ENCODE data around the gene GLG1.

Gene GLG1

DNA sequence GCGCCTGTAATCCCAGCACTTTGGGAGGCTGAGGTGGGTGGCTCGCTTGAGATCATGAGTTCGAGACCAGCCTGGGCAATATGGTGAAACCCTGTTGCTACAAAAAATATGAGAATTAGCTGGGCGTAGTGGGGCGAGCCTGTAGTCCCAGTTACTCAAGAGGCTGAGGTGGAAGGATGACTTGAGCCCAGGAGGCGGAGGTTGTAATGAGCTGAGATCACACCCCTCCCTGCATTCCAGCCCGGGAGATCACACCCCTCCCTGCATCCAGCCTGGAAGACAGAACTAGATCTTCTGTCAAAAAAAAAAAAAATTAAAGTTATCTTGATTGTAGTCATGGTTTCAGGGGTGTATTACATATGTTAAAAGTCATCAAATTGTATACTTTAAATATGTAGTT, 26.8 kb upstream of the GLG1 start:
- TF ChIP-seq SIN3A (IDR thresholded peaks at IDR 0.05; ENCODE audit: borderline replicate concordance, insufficient read depth, low read length) = no peak
- TF ChIP-seq POLR2AphosphoS5 (IDR thresholded peaks at IDR 0.05; ENCODE audit: low read depth, low read length) = no peak
- TF ChIP-seq TAF1 (IDR thresholded peaks at IDR 0.05; ENCODE audit: borderline replicate concordance, insufficient read depth, low read length) = no peak
- TF ChIP-seq FOXP2 (optimal IDR thresholded peaks at IDR 0.05; ENCODE audit: borderline replicate concordance, extremely low read depth, extremely low read length, insufficient read depth) = no peak
- TF ChIP-seq, protein P1, sequence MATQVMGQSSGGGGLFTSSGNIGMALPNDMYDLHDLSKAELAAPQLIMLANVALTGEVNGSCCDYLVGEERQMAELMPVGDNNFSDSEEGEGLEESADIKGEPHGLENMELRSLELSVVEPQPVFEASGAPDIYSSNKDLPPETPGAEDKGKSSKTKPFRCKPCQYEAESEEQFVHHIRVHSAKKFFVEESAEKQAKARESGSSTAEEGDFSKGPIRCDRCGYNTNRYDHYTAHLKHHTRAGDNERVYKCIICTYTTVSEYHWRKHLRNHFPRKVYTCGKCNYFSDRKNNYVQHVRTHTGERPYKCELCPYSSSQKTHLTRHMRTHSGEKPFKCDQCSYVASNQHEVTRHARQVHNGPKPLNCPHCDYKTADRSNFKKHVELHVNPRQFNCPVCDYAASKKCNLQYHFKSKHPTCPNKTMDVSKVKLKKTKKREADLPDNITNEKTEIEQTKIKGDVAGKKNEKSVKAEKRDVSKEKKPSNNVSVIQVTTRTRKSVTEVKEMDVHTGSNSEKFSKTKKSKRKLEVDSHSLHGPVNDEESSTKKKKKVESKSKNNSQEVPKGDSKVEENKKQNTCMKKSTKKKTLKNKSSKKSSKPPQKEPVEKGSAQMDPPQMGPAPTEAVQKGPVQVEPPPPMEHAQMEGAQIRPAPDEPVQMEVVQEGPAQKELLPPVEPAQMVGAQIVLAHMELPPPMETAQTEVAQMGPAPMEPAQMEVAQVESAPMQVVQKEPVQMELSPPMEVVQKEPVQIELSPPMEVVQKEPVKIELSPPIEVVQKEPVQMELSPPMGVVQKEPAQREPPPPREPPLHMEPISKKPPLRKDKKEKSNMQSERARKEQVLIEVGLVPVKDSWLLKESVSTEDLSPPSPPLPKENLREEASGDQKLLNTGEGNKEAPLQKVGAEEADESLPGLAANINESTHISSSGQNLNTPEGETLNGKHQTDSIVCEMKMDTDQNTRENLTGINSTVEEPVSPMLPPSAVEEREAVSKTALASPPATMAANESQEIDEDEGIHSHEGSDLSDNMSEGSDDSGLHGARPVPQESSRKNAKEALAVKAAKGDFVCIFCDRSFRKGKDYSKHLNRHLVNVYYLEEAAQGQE (IDR thresholded peaks at IDR 0.05; ENCODE audit: insufficient read depth in 1 of 2, low read depth in 2 of 2, low read length in 2 of 2) = no peak

DNA sequence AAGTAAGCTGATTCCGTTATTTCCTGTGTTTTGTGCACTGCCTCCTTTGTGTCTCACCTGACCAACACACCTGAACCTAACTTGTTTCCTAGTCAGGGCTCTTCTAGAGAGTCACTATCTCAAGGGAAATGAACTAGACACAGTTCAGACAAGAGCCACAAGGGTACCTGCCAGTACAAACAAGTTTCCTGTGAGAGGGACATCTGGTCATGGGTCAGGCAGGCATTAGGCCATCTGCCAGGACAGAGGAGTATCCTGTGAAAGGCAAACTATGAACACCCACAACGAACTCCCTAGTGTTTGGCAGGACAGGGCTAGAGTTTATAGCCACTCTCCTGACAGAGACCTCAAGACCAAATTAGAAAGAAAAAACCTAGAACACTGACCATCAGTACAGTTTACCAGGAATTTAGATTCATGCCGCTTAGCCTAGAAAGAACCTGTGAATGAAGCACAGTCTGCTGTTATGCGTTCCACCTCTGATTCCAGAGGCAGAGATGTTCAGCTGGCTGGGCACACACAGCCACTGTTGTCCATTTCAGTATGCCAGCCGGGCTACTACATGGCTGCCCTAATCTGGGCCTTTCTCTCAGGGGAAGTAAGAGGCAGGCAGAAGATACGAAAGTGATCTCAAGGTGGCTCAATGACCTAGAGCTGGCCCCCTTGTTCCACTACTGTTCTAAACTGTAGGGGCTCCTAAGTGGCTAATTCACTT, 20.7 kb upstream of the GLG1 start:
- TF ChIP-seq, protein P1 (IDR thresholded peaks at IDR 0.05; ENCODE audit: insufficient read depth in 1 of 2, low read depth in 2 of 2, low read length in 2 of 2) = no peak
- TF ChIP-seq TAF1 (IDR thresholded peaks at IDR 0.05; ENCODE audit: borderline replicate concordance, insufficient read depth, low read length) = no peak
- TF ChIP-seq POLR2AphosphoS5 (IDR thresholded peaks at IDR 0.05; ENCODE audit: low read depth, low read length) = no peak
- no peak for TF ChIP-seq FOXP2 (optimal IDR thresholded peaks at IDR 0.05; ENCODE audit: borderline replicate concordance, extremely low read depth, extremely low read length, insufficient read depth)
- no peak for TF ChIP-seq SIN3A (IDR thresholded peaks at IDR 0.05; ENCODE audit: borderline replicate concordance, insufficient read depth, low read length)

DNA sequence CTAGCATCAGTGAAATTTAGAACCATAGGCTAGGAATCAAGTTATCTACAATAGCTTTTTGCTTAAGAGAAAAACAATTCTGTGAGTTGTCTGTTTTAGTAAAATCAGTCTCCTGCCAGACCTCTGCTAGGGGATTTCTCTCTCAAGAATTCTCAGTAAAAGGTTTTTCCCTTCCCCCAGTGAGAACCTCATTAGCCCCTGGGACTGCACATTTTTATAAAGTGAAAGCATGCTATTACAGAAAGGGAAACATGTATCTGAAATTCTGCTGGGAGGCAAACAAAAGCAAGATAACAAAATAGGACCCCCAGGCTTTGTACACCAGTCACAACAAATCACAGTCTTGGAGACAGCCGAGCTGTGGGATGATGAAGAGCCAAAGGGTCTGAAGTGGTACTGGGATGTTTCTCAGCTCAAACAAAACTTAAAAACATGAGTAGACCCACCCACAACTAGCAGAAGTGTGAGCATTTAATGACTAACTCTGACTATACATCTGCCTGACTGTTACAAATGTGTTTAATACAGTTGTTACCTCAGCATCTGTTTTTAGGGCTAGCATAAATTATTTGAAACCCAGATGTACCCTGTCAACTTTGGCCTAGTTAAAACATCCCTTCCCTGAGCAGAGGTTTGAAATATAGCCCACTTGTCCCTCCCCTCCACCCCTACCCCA, 20.0 kb upstream of the GLG1 start:
- no peak for TF ChIP-seq POLR2AphosphoS5 (IDR thresholded peaks at IDR 0.05; ENCODE audit: low read depth, low read length)
- TF ChIP-seq TAF1 (IDR thresholded peaks at IDR 0.05; ENCODE audit: borderline replicate concordance, insufficient read depth, low read length) = no peak
- TF ChIP-seq SIN3A (IDR thresholded peaks at IDR 0.05; ENCODE audit: borderline replicate concordance, insufficient read depth, low read length) = no peak
- TF ChIP-seq, protein P1 (IDR thresholded peaks at IDR 0.05; ENCODE audit: insufficient read depth in 1 of 2, low read depth in 2 of 2, low read length in 2 of 2) = no peak
- TF ChIP-seq FOXP2 (optimal IDR thresholded peaks at IDR 0.05; ENCODE audit: borderline replicate concordance, extremely low read depth, extremely low read length, insufficient read depth) = no peak

DNA sequence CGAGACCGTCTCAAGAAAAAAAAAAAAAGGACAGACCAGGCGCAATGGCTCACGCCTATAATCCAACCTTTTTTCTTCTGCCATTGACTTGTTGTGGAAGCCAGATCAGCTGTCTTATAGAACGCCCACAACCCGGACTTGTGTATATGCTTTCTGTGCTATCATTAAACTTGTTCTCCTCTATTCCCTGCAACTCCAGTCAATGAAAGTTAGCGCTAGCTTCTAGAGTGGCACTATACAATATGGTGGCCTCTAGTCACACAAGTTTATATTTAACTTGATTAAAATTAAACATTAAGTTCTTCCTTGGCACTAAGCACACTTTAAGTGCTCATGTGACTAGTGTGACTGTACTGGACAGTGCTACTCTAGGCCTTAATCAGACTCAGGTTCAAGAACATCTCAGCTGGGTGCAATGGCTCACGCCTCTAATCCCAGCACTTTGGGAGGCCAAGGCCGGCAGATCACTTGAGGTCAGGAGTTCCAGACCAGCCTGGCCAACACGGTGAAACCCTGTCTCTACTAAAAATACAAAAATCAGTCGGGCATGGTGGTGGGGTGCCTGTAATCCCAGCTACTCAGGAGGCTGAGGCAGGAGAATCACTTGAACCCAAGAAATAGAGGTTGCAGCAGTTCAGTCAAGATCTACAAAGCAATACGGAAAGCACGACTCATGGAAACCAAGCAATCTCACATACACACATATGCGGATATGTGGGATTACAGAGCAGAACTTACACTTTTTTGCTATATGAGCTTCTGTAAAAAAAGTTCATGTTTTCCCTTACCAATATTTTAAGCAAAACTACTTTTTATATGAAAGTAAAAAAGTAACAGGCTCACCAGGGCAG, 18.8 kb upstream of the GLG1 start:
- TF ChIP-seq TAF1 (IDR thresholded peaks at IDR 0.05; ENCODE audit: borderline replicate concordance, insufficient read depth, low read length) = no peak
- no peak for TF ChIP-seq POLR2AphosphoS5 (IDR thresholded peaks at IDR 0.05; ENCODE audit: low read depth, low read length)
- TF ChIP-seq SIN3A (IDR thresholded peaks at IDR 0.05; ENCODE audit: borderline replicate concordance, insufficient read depth, low read length) = no peak

DNA sequence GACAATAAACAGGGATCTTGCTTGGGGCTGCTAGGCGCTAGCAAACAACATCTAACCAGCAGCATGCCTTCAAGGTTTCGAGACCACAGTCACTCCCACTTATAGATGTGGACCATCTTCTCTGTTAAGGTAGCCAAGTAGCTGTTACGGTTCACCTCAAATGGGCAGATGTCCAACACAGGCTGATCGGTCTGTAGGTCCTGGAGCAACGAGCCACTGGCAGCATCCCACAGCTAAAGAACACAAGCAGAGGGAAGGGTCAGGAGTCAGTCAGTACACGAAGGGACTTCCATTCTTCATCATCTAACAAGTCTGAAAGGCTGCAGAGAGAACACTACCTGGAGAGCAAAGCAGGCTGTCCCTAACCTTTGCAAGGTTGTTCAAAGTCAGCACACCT, 16.9 kb upstream of the GLG1 start:
- TF ChIP-seq TAF1 (IDR thresholded peaks at IDR 0.05; ENCODE audit: borderline replicate concordance, insufficient read depth, low read length) (no peak), SIN3A (IDR thresholded peaks at IDR 0.05; ENCODE audit: borderline replicate concordance, insufficient read depth, low read length) (no peak)

All from PFSK-1 (cell line).